Measurements from ENCODE around the gene ANKHD1. TPM values are rescaled to one million over a fixed set of nuclear protein-coding genes. Genes with fewer than 3 reads are reported as not detected.
"Not testable (repeated sequence)": the region's sequence is repeated elsewhere in the genome, so short reads cannot be mapped to it uniquely, and the experiment has no call there.

ANKHD1 gene
- total RNA-seq, 1 experiment from 2014 or later = 109 TPM

DNA sequence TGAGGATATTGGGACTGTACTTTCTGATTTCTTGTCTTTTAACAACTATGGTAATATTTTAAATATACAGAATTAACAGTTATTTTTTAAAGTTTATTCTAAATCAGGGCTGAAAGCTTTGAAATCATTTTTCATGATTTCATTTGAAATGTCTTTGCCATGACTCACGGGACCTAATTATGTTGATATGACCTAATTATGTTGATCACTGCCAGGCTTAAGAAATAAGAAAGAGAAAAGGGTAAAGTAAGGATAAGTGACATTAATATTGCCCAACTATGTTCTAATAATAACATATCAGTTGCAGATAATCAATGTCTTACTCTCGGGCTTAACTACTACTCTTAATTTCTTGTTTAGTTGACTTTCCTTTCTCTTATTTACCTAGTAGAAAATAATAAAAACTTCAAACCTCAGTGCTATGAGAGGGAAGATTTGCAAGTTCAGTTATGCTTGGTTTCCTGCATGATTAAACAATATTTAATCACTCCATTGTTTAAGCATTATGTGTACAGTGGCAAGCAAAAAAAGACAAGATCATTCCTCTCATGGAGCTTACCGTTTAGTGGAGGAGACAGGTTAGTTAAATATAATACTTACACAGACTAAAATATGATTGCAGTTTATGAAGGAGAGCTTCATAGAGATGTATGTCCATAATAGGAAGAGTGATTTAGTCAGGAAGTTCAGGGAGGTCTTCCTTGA, 78.8 kb downstream of the ANKHD1 start:
- intact Hi-C loops (cut with micrococcal nuclease; ENCODE audit: unreplicated experiment) = no loop called here

DNA sequence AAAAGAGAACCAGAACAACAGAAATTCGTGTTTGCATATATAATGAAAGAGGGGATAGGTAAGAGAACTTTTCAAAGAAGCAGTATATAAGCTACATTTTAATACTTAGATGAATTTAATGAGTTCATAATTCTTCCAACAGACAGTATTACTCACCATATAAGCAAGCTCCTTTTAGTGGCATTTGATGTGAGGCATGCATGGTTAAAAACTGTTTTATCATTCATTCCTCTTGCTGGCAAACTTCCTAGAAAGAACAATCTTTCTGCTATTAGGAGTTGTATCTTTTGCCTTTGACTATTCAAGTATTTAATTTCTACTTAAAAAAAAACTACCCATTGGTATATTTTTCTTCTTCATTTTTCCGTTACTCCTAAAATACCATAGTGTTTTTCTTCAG, 80.1 kb downstream of the ANKHD1 start:
- H3K4me2 ChIP-seq = no peak overlapping the region
- H3K27me3 ChIP-seq (ENCODE audit: insufficient read depth, low read depth) = no peaks in the 10 kb centered on the region
- H3K9me3 ChIP-seq (ENCODE audit: insufficient read depth, low read depth) = no peaks in the 10 kb centered on the region
- BruUV-seq (replicated peaks) = no TSS peak
- no peaks in the 10 kb centered on the region for H3K4me1 ChIP-seq (replicated peaks; ENCODE audit: insufficient read depth)
- H3F3A ChIP-seq (ENCODE audit: insufficient read depth, low read depth) = peaks cover 28% of the 10 kb centered on the region
- no peak overlapping the region for H2AFZ ChIP-seq
- H3K9me2 ChIP-seq (ENCODE audit: insufficient read depth) = no peaks in the 10 kb centered on the region
- ChIA-PET CTCF (no interaction called here), POLR2A (ENCODE audit: unreplicated experiment) (no interaction called here)
- DNase-seq = no peak
- H4K20me1 ChIP-seq (ENCODE audit: insufficient read depth) = peaks cover 11% of the 10 kb centered on the region
- H3K36me3 ChIP-seq (ENCODE audit: low read depth) = peaks cover 36% of the 10 kb centered on the region
- intact Hi-C loops (cut with micrococcal nuclease; ENCODE audit: unreplicated experiment) = no loop called here
- H3K27ac ChIP-seq = no peak overlapping the region
- TF ChIP-seq, protein P1, sequence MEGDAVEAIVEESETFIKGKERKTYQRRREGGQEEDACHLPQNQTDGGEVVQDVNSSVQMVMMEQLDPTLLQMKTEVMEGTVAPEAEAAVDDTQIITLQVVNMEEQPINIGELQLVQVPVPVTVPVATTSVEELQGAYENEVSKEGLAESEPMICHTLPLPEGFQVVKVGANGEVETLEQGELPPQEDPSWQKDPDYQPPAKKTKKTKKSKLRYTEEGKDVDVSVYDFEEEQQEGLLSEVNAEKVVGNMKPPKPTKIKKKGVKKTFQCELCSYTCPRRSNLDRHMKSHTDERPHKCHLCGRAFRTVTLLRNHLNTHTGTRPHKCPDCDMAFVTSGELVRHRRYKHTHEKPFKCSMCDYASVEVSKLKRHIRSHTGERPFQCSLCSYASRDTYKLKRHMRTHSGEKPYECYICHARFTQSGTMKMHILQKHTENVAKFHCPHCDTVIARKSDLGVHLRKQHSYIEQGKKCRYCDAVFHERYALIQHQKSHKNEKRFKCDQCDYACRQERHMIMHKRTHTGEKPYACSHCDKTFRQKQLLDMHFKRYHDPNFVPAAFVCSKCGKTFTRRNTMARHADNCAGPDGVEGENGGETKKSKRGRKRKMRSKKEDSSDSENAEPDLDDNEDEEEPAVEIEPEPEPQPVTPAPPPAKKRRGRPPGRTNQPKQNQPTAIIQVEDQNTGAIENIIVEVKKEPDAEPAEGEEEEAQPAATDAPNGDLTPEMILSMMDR (conservative IDR thresholded peaks at IDR 0.05) = no peak
- no peak for TF ChIP-seq EZH2 (IDR thresholded peaks at IDR 0.05; ENCODE audit: low read depth)
- no peaks in the 10 kb centered on the region for H3K79me2 ChIP-seq (ENCODE audit: low read depth)
- H3K4me3 ChIP-seq = no peak overlapping the region

More for the DNA sequence above, 78.8 kb downstream of the ANKHD1 start:
- Histone ChIP-seq H3K36me3 (ENCODE audit: low read depth) (peaks cover 24% of the 10 kb centered on the region), H3K4me2 (no peak overlapping the region), H3K9me2 (ENCODE audit: insufficient read depth) (no peaks in the 10 kb centered on the region), H2AFZ (no peak overlapping the region), H3K79me2 (ENCODE audit: low read depth) (no peaks in the 10 kb centered on the region), H3F3A (ENCODE audit: insufficient read depth, low read depth) (peaks cover 34% of the 10 kb centered on the region), H4K20me1 (ENCODE audit: insufficient read depth) (peaks cover 11% of the 10 kb centered on the region), H3K4me1 (replicated peaks; ENCODE audit: insufficient read depth) (no peaks in the 10 kb centered on the region), H3K27me3 (ENCODE audit: insufficient read depth, low read depth) (no peaks in the 10 kb centered on the region), H3K4me3 (no peak overlapping the region), H3K27ac (no peak overlapping the region), H3K9me3 (ENCODE audit: insufficient read depth, low read depth) (no peaks in the 10 kb centered on the region)
- ChIA-PET CTCF (no interaction called here), POLR2A (ENCODE audit: unreplicated experiment) (no interaction called here)
- no peak for DNase-seq
- TF ChIP-seq, protein P1 (conservative IDR thresholded peaks at IDR 0.05) = no peak
- TF ChIP-seq EZH2 (IDR thresholded peaks at IDR 0.05; ENCODE audit: low read depth) = no peak
- no TSS peak for BruUV-seq (replicated peaks)

DNA sequence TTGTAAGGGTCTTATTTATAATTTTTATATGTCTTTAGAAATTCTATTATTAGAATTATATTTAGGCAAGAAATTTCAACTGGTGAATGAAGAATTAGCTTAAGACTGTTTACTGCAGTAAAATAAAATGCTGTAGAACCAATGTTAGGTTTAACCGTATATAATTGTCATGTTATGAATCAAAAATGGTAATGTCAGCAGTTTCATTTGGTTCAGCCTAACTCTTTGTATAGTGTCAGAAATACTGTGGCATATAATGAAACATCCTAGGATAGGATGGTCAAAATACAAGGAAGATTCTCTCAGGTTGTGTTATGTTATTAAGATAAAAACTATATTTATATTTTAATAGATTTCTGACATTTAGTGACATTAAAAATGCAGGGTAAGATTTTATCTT, 81.4 kb downstream of the ANKHD1 start:
- no peaks in the 10 kb centered on the region for H3K9me3 ChIP-seq (ENCODE audit: insufficient read depth, low read depth)
- H3K4me3 ChIP-seq = no peak overlapping the region
- H3F3A ChIP-seq (ENCODE audit: insufficient read depth, low read depth) = peaks cover 16% of the 10 kb centered on the region
- H2AFZ ChIP-seq = no peak overlapping the region
- H3K79me2 ChIP-seq (ENCODE audit: low read depth) = no peaks in the 10 kb centered on the region
- CTCF ChIA-PET = interaction anchor here (0.7 kb wide), 1 partner anchor 257 kb away, joined by 3 read pairs; no protein-coding TSS in a partner anchor
- no TSS peak for BruUV-seq (replicated peaks)
- H3K36me3 ChIP-seq (ENCODE audit: low read depth) = peaks cover 44% of the 10 kb centered on the region
- no peaks in the 10 kb centered on the region for H3K9me2 ChIP-seq (ENCODE audit: insufficient read depth)
- peaks cover 11% of the 10 kb centered on the region for H4K20me1 ChIP-seq (ENCODE audit: insufficient read depth)
- no peaks in the 10 kb centered on the region for H3K4me1 ChIP-seq (replicated peaks; ENCODE audit: insufficient read depth)
- DNase-seq = no peak
- POLR2A ChIA-PET (ENCODE audit: unreplicated experiment) = no interaction called here
- intact Hi-C loops (cut with micrococcal nuclease; ENCODE audit: unreplicated experiment) = no loop called here
- no peak for TF ChIP-seq EZH2 (IDR thresholded peaks at IDR 0.05; ENCODE audit: low read depth)
- TF ChIP-seq, protein P1 (conservative IDR thresholded peaks at IDR 0.05) = no peak
- H3K27me3 ChIP-seq (ENCODE audit: insufficient read depth, low read depth) = no peaks in the 10 kb centered on the region
- H3K4me2 ChIP-seq = no peak overlapping the region
- H3K27ac ChIP-seq = no peak overlapping the region

DNA sequence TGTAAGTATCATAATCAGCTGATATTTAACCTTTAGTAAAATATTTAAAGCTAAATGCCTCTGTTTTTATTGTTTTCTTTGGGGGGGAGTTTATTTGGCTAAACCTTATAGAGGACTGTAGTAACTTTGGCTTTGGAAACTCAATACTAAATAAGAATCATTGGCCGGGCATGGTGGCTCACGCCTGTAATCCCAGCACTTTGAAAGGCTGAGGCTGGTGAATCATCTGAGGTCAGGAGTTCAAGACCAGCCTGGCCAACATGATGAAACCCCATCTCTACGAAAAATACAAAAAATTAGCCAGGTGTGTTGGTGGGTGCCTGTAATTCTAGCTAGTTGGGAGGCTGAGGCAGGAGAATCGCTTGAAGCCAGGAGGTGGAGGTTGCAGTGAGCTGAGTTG, 86.5 kb downstream of the ANKHD1 start:
- H3K4me2 ChIP-seq; H3K79me2 ChIP-seq (ENCODE audit: low read depth); H2AFZ ChIP-seq; H4K20me1 ChIP-seq (ENCODE audit: insufficient read depth); DNase-seq; CTCF ChIA-PET; BruUV-seq (replicated peaks); H3K4me1 ChIP-seq (replicated peaks; ENCODE audit: insufficient read depth); POLR2A ChIA-PET (ENCODE audit: unreplicated experiment); H3K27me3 ChIP-seq (ENCODE audit: insufficient read depth, low read depth); H3K4me3 ChIP-seq; intact Hi-C loops (cut with micrococcal nuclease; ENCODE audit: unreplicated experiment); H3K9me2 ChIP-seq (ENCODE audit: insufficient read depth); H3K27ac ChIP-seq; H3K9me3 ChIP-seq (ENCODE audit: insufficient read depth, low read depth): not testable (repeated sequence)
- H3K36me3 ChIP-seq (ENCODE audit: low read depth) = peaks cover 42% of the 10 kb centered on the region
- H3F3A ChIP-seq (ENCODE audit: insufficient read depth, low read depth) = peaks cover 18% of the 10 kb centered on the region; the same call in 1 of the 2 replicates
